Caki2 (cell line): ENCODE measurements around the gene MAP2K6. TPM values are rescaled to one million over a fixed set of nuclear protein-coding genes. Genes with fewer than 3 reads are reported as not detected.
A peak's percentile ranks its signal among the peaks of the same experiment; 100 is the strongest.

Experiments
- DNase-seq: peaks from one replicate; pipeline ENCODE4 v3.0.0-alpha.2; 2015; ENCODE audit warnings: low read depth
- in situ Hi-C: cut with HindIII; loops from 2 replicates; pipeline ENCODE4 v1.10.0; 2016; ENCODE audit warnings: low sequenced_read_pairs, low pct_unique_long_range_greater_than_20kb, mixed read lengths
- total RNA-seq: library from RNA; depleted of rRNA; stranded (reverse); fragments of >200 nt; shearing (Covaris generic); gene quantifications from 2 replicates; pipeline ENCODE4 v1.2.3, GENCODE V29; 2014; ENCODE audit warnings: low replicate concordance; rRNA removed

The MAP2K6 gene
- total RNA-seq, 1 experiment from 2014 or later: 6.3 TPM

DNA sequence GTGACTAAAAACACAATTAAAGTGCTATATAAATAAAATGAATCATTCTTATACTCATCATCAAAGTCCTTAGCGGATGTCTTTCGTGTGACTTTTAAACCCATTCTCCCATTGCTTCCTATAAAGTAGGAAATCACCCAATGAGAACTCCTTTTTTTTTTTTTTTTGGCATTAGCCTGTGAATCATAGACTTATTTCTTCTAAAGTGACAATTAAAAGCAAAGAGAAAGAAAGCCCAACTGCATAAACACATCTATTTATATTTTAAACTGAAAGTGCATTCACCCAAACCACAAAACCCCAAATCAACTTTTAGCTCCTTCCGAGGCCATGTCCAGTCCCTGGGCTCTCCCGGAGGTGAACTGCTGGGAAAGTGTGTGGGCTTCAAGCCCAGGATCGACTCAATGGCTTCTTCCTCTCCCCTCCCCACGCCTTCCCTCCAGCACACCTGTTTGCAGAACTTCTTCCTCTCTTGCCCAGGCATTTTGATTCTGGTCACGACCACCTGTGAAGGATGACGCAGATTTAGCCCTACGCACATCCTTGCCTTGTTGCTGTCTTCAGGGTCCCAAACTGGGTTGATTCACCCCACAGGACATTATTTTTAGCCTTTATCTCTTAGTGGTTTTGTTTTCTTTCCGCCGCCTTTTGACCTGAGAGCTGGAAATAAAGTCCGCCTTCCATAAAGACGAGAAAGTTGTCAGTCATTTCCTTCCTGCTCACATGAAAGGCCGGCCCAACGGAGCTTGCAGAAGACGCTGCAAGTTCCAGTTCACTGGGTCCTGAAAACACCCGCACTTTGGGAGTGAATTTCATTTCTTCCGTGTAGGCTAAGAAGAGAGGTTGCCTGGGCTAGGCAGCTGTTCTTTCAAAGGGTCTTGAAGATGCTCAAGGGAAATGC, 166.8 kb downstream of the MAP2K6 start:
- in situ Hi-C loops: no loop called here
- peak; percentile 43 for DNase-seq

DNA sequence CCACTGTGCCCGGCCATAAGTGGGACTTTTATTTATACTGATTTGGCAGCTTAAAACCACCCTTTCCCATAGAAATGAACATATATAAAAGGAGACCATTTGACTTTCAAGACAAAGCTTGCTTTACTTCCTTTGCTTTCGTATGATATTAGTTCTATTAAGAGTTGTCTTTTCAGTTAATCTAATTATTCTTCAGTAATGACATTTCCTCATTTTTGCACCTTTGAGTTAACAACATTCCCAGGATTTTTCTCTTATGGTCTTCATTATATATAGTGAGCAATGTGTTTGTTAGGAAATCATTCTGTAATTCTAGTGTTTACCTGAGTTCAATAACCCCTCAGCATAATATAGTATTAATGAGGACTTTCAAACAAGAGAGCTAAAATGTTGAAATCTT, 173.8 kb downstream of the MAP2K6 start:
- in situ Hi-C loops: no loop called here
- DNase-seq: no peak

DNA sequence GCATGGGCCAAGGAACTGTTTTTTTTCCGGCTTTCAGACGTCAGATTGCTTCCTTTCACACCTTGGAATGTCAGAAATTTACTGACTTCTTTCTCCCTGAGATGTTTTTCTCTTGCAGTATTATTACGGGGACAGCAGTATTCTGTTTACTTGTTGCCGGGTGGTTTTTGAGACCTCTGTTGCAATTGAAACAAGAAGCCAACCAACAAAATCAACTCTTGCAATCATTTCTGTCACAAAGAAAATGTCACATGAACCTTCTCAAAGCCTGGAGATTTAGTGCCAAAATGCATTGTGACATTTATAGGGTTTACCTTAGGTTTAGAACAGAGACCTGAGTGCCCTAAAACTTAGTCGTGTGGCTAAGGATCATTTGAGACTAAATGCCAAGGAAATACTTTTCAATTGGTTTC, 174.3 kb downstream of the MAP2K6 start:
- DNase-seq: no peak
- in situ Hi-C loops: no loop called here

DNA sequence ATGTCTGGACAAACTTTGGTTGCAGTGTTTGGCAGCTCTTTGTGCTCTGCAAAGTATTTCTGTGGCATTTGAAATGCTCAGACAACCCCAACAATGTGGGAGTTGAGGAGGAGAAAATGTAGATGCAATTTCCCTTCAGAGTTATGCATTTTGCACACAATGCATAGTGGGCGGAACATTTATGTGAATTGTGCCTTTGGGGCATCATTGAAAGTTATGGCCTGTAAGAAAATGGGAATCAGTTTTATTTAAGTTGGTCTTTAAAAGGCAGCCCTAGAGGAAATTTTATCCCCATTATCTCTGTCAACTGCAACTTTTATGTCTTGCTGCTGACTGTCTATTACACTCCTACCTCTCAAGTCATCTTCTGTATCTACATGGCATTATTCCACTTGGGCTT, 176.2 kb downstream of the MAP2K6 start:
- DNase-seq: no peak
- in situ Hi-C loops: no loop called here

DNA sequence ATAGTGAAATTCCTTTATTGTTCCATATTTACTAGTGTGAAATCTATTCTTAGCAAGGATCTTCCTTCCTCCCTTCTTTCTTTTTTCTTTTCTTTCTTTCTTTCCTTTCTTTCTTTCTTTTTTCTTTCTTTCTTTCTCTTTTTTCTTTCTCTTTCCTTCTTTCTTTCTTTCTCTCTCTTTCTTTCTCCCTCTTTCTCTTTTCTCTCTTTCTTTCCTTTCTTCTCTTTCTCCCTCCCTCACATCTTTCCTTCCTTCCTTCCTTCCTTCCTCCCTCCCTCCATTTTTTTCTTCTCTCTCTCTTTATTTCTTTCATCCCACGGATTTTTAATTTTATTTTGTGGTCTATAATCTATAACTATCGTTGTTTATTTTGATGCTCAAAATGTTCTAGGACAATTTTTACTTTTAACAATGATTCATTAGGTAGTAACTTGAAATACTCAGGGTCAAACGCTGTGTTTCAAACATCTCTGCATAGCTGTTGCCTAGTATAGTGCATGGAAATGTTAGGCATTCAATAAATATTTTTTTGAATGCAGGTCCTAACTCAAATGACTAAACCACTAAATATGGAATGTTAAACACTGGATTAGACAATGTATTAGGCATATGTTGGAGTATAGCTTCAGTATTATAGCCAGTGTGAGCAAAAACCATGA, 178.3 kb downstream of the MAP2K6 start:
- in situ Hi-C loops: no loop called here
- DNase-seq: no peak

DNA sequence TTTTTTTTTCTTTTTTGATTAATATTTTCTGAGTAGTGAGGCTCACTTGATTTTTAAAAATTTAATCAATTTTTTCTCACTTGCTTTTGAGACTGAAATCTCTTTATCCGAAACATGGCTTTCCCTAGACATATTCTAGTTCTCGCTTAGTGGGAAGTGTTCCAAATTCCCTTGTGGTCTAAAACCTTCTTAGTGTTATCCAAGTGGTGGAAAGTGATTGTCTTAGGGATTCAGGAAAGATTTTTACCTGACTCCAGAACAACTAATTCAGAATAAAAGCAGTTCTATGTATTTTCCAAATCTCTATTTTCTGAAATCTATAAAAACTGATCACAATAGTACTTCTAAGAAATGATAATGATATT, 178.8 kb downstream of the MAP2K6 start:
- in situ Hi-C loops: no loop called here
- DNase-seq: no peak

DNA sequence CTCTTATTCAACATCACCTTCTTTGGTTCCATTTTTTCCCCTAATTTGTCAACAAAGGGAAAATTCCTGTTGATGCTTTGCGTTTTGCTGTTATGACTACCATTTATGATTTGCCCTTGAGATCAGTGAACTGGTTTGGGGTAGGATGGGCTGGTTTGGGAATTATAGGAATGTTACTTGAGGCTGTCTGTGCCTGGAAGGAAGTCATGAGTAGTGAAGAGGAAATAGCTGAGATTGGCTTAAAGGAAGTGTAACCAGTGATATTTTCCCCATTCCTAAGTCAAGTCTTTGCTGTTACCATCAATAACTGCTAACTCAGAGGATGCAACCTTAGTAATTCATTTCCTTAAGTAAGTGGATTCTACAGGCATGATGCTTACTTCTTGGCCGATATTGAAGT, 179.2 kb downstream of the MAP2K6 start:
- no peak for DNase-seq
- in situ Hi-C loops: no loop called here

DNA sequence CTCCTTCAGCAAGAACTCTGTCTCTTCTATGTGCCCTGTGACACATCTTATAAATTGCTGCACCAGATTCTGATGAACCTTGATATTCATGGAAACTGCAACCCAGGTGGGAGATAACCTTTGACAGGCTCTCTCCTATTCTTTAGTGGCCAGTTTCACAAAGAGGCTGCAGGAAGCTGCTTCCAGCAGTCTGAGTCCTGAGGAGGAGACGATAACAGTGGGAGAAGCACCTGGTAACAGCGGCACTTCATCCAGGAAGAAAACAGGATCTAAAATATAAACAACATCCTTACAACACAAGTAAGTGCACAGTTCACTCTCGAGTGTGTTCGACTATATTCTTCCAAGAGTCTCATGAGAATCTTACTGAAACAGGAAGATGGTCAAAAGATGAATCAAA, 180.1 kb downstream of the MAP2K6 start:
- in situ Hi-C loops: no loop called here
- no peak for DNase-seq

DNA sequence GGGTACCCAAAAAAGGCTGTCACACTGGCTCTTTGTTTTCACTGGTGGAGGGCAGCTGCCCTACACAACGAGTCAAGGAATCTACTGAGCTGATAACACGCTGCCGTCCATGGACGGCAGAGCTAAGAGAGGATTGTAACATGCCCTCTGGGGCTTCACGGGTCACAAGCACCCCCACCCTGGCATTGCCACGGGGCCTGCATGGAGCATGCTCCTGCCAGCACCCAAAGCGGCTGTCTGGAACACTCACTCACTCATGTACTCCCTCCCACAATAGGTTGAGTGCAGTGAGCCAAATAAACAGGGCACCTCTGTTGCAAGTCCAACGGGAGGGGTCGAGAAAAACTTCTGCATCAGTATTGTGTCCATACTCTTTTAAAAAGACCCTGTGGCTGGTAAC, 181.6 kb downstream of the MAP2K6 start:
- in situ Hi-C loops: no loop called here
- DNase-seq: no peak

DNA sequence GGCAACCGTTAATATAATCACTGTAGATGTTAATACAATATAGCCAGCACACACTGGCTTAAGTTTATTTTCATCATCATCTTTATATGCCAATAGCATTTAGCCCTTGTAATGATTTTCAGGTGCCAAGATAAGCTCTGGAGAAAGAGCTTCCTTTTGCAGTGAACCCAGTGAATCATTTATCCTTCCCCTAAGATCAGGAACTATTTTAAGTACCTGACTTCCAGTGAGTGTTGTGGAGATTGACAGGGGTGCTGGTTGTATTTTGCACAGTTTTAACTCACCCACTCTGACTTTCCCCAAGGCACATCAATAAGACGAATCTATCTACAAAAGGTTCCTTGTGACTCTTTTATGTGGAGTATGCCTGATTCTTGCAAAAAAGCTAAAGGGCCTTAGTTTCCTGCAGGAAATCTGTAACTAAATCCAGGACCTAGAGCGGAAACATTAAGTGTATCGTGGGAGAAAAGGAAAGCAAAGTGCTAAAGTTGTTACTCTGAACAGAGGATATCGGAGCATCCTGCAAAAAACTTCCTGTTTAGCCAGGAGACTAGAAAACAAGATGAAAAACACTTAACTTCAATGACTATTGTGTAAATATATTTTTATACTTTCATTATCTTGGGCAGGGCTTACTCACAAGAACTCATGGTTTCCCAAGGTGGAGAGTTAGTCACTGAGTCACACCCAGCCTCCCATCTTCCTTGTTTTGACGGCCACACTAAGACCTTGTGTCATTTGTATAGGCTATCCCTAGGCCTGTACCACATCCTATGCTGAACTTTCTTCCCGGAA, 183.6 kb downstream of the MAP2K6 start:
- in situ Hi-C loops: no loop called here
- peak; percentile 39 for DNase-seq

DNA sequence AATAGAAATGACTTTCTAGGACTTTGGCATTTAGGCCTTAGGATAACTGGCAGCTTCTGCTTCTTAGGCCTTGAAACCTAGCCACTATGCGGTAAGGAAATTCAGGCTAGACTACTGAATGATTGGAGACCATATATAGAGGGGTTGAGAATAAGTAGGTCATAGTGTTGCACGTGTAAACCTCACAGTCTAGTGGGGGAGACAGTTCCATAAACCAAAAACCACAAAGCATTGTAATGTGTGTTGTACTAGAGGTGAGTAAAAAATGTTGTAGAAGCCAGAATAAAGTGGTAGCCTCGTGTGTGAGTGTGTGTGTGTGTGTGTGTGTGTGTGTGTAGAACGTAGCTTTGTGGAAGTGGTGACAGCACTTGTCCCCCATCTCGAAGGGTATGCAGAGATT, 188.5 kb downstream of the MAP2K6 start:
- in situ Hi-C loops: no loop called here
- DNase-seq: no peak

Other genes with a start within 250 kb of the MAP2K6 start
- 0.07 TPM in 1 of 2 replicates, not detected in the other for gene ABCA10, start 185.9 kb upstream of the MAP2K6 start, total RNA-seq
- 2.5 and 3.9 TPM in 2 replicates for gene ABCA5, start 87.6 kb upstream of the MAP2K6 start, total RNA-seq